Measurements from ENCODE around the gene FXN.

The FXN gene

DNA sequence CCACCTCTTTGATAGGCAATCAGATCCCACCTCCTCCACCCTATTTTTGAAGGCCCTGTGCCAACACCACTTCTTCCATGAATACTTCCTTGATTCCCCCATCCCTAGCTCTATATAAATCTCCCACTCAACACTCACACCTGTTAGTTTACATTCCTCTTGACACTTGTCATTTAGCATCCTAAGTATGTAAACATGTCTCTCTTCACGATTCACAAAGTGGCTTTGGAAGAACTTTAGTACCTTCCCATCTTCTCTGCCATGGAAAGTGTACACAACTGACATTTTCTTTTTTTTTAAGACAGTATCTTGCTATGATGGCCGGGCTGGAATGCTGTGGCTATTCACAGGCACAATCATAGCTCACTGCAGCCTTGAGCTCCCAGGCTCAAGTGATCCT lies 1.5 kb upstream of the FXN start (continued):
- TF ChIP-seq ISL1 (CRISPR knock-in tag; IDR thresholded peaks at IDR 0.05), result no peak

DNA sequence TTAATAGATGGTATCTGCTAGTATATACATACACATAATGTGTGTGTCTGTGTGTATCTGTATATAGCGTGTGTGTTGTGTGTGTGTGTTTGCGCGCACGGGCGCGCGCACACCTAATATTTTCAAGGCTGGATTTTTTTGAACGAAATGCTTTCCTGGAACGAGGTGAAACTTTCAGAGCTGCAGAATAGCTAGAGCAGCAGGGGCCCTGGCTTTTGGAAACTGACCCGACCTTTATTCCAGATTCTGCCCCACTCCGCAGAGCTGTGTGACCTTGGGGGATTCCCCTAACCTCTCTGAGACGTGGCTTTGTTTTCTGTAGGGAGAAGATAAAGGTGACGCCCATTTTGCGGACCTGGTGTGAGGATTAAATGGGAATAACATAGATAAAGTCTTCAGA lies 757 bp downstream of the FXN start:
- ATAC-seq, result no peak; the same call in 2 of the 3 replicates

DNA sequence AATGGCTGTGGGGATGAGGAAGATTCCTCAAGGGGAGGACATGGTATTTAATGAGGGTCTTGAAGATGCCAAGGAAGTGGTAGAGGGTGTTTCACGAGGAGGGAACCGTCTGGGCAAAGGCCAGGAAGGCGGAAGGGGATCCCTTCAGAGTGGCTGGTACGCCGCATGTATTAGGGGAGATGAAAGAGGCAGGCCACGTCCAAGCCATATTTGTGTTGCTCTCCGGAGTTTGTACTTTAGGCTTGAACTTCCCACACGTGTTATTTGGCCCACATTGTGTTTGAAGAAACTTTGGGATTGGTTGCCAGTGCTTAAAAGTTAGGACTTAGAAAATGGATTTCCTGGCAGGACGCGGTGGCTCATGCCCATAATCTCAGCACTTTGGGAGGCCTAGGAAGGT lies 1.2 kb downstream of the FXN start:
- TF ChIP-seq RARB (CRISPR knock-in tag; IDR thresholded peaks at IDR 0.05) (no peak), ZFP3 (CRISPR knock-in tag; IDR thresholded peaks at IDR 0.05) (no peak), GLIS3 (CRISPR knock-in tag; IDR thresholded peaks at IDR 0.05) (no peak), ARNTL (CRISPR knock-in tag; IDR thresholded peaks at IDR 0.05; ENCODE audit: borderline replicate concordance, low read depth) (no peak)
- ATAC-seq, result no peak

More for the DNA sequence above, 757 bp downstream of the FXN start:
- TF ChIP-seq ZNF70 (CRISPR knock-in tag; IDR thresholded peaks at IDR 0.05), result no peak
- TF ChIP-seq, protein P1, sequence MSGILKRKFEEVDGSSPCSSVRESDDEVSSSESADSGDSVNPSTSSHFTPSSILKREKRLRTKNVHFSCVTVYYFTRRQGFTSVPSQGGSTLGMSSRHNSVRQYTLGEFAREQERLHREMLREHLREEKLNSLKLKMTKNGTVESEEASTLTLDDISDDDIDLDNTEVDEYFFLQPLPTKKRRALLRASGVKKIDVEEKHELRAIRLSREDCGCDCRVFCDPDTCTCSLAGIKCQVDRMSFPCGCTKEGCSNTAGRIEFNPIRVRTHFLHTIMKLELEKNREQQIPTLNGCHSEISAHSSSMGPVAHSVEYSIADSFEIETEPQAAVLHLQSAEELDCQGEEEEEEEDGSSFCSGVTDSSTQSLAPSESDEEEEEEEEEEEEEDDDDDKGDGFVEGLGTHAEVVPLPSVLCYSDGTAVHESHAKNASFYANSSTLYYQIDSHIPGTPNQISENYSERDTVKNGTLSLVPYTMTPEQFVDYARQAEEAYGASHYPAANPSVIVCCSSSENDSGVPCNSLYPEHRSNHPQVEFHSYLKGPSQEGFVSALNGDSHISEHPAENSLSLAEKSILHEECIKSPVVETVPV (CRISPR knock-in tag; IDR thresholded peaks at IDR 0.05), result no peak
- TF ChIP-seq, protein P2, sequence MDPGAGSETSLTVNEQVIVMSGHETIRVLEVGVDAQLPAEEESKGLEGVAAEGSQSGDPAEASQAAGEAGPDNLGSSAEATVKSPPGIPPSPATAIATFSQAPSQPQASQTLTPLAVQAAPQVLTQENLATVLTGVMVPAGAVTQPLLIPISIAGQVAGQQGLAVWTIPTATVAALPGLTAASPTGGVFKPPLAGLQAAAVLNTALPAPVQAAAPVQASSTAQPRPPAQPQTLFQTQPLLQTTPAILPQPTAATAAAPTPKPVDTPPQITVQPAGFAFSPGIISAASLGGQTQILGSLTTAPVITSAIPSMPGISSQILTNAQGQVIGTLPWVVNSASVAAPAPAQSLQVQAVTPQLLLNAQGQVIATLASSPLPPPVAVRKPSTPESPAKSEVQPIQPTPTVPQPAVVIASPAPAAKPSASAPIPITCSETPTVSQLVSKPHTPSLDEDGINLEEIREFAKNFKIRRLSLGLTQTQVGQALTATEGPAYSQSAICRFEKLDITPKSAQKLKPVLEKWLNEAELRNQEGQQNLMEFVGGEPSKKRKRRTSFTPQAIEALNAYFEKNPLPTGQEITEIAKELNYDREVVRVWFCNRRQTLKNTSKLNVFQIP (CRISPR knock-in tag; IDR thresholded peaks at IDR 0.05; ENCODE audit: borderline replicate concordance, low read depth), result no peak
- TF ChIP-seq, protein P3, sequence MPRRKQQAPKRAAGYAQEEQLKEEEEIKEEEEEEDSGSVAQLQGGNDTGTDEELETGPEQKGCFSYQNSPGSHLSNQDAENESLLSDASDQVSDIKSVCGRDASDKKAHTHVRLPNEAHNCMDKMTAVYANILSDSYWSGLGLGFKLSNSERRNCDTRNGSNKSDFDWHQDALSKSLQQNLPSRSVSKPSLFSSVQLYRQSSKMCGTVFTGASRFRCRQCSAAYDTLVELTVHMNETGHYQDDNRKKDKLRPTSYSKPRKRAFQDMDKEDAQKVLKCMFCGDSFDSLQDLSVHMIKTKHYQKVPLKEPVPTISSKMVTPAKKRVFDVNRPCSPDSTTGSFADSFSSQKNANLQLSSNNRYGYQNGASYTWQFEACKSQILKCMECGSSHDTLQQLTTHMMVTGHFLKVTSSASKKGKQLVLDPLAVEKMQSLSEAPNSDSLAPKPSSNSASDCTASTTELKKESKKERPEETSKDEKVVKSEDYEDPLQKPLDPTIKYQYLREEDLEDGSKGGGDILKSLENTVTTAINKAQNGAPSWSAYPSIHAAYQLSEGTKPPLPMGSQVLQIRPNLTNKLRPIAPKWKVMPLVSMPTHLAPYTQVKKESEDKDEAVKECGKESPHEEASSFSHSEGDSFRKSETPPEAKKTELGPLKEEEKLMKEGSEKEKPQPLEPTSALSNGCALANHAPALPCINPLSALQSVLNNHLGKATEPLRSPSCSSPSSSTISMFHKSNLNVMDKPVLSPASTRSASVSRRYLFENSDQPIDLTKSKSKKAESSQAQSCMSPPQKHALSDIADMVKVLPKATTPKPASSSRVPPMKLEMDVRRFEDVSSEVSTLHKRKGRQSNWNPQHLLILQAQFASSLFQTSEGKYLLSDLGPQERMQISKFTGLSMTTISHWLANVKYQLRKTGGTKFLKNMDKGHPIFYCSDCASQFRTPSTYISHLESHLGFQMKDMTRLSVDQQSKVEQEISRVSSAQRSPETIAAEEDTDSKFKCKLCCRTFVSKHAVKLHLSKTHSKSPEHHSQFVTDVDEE (CRISPR knock-in tag; IDR thresholded peaks at IDR 0.05), result no peak
- no peak for TF ChIP-seq OSR1 (CRISPR knock-in tag; IDR thresholded peaks at IDR 0.05)
- no peak for TF ChIP-seq TCF4 (CRISPR knock-in tag; IDR thresholded peaks at IDR 0.05; ENCODE audit: borderline replicate concordance)
- TF ChIP-seq ZNF8 (CRISPR knock-in tag; IDR thresholded peaks at IDR 0.05), result no peak
- no peak for TF ChIP-seq CSDC2 (CRISPR knock-in tag; IDR thresholded peaks at IDR 0.05)
- TF ChIP-seq, protein P4, sequence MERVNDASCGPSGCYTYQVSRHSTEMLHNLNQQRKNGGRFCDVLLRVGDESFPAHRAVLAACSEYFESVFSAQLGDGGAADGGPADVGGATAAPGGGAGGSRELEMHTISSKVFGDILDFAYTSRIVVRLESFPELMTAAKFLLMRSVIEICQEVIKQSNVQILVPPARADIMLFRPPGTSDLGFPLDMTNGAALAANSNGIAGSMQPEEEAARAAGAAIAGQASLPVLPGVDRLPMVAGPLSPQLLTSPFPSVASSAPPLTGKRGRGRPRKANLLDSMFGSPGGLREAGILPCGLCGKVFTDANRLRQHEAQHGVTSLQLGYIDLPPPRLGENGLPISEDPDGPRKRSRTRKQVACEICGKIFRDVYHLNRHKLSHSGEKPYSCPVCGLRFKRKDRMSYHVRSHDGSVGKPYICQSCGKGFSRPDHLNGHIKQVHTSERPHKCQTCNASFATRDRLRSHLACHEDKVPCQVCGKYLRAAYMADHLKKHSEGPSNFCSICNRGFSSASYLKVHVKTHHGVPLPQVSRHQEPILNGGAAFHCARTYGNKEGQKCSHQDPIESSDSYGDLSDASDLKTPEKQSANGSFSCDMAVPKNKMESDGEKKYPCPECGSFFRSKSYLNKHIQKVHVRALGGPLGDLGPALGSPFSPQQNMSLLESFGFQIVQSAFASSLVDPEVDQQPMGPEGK (CRISPR knock-in tag; IDR thresholded peaks at IDR 0.05; ENCODE audit: borderline replicate concordance), result no peak
- TF ChIP-seq ISL1 (CRISPR knock-in tag; IDR thresholded peaks at IDR 0.05), result no peak
- TF ChIP-seq ZFP30 (CRISPR knock-in tag; IDR thresholded peaks at IDR 0.05), result no peak
- TF ChIP-seq PPARA (CRISPR knock-in tag; IDR thresholded peaks at IDR 0.05; ENCODE audit: borderline replicate concordance), result no peak
- TF ChIP-seq, protein P5, sequence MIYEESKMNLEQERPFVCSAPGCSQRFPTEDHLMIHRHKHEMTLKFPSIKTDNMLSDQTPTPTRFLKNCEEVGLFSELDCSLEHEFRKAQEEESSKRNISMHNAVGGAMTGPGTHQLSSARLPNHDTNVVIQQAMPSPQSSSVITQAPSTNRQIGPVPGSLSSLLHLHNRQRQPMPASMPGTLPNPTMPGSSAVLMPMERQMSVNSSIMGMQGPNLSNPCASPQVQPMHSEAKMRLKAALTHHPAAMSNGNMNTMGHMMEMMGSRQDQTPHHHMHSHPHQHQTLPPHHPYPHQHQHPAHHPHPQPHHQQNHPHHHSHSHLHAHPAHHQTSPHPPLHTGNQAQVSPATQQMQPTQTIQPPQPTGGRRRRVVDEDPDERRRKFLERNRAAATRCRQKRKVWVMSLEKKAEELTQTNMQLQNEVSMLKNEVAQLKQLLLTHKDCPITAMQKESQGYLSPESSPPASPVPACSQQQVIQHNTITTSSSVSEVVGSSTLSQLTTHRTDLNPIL (CRISPR knock-in tag; IDR thresholded peaks at IDR 0.05; ENCODE audit: low read depth), result no peak
- TF ChIP-seq SNAI2 (CRISPR knock-in tag; IDR thresholded peaks at IDR 0.05), result no peak
- no peak for TF ChIP-seq ZNF565 (CRISPR knock-in tag; conservative IDR thresholded peaks at IDR 0.05; ENCODE audit: low read depth)

DNA sequence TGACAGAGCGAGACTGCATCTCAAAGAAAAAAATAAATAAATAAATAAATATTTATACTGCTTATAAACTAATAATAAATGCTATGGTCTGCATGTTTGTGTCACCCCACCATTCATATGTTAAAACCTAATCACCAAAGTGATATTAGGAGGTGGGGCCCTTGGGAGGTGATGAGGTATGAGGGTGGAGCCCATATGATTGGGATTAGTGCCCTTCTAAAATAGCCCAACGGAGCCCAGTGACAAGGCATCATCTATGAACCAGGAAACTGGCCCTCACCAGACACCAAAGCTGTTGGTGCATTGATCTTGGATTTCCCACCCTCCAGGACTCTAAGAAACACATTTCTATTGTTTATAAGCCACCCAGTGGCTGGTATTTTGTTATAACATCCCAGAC lies 5.1 kb downstream of the FXN start:
- TF ChIP-seq ZNF565 (CRISPR knock-in tag; conservative IDR thresholded peaks at IDR 0.05; ENCODE audit: low read depth), result no peak
- TF ChIP-seq CSDC2 (CRISPR knock-in tag; IDR thresholded peaks at IDR 0.05), result no peak
- no peak for ATAC-seq

All from SK-N-SH treated with all-trans-retinoic acid at 6 μM for 48 hours (cell line).